NCI-H146 treated with DMSO at 0.1 percent for 48 hours (cell line): ENCODE data around the gene DAB1.

Experiments used
- DNase-seq: peaks from one replicate; lab custom pipeline; 2025; ENCODE audit not compliant: unreplicated experiment; lab: John Stamatoyannopoulos, UW

DAB1 gene

GRCh38 chr1:57418971-57419370 lies 4.9 kb downstream of the DAB1 start:
- no peak for DNase-seq

GRCh38 chr1:57411262-57411661 lies 12.6 kb downstream of the DAB1 start:
- no peak for DNase-seq

GRCh38 chr1:57410508-57410907 lies 13.4 kb downstream of the DAB1 start:
- no peak for DNase-seq

DNA sequence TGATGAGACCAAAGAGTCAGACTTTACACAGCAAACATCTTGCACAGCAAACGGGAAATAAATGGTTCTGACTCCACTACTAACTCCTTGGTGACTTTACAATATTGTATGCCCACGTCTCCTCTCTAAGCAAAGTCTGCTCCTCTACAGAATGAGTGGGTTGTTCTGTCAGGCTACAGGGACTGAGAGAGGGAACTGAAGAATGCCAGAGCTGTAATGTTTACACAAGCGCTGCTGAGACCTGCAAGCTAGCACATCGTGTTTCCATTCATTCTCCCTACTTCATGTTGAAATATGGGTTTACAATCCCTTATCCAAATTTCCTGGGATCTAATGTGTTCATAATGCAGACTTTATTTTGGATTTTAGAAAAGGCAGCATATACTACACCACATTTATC lies 15.9 kb downstream of the DAB1 start:
- DNase-seq, result no peak

DNA sequence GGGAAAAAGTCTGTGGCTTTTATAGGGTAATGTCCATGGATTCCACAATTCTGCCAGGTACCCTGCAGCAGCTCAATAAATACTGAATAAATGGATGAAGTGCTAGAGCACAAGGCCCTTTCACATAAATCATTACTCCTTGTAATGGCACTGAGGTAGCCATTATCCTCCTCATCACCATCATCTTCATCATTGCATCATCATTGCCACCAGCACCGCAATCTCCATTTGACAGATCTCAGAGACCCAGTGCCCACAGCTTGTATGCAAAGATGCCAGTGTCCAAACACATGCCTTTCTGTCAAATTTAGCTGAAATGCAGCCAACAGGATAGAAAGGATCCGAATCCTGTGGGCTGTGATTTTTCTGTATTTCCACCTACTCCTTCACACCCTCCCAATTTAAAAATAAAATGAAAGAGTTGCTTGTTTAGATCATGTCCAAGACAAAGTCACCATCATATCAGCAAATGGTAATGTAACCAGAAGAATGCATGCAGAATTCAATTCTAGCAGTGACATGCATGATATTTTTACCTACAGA lies 17.4 kb downstream of the DAB1 start:
- no peak for DNase-seq

DNA sequence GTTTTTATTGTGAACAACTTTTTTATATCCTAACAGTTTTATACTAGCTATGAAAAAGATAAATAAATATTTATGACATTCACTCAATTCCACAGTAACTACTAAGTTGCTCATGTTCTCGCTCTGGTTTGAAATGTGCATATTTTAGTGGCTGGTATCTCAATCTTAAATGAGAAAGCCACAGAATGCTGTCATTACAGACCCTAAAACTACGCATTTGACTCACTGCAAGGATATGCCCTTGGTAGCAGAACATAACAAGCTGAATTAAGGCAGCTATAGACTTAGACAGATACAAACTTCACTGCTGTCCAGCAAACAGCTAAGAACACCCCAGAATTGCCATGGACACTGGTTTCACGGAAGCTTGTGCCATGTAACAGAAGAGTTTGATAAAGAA lies 19.0 kb downstream of the DAB1 start:
- no peak for DNase-seq

- no peak for DNase-seq
Measured at GRCh38 chr1:57403201-57403600, 20.7 kb downstream of the DAB1 start.

DNA sequence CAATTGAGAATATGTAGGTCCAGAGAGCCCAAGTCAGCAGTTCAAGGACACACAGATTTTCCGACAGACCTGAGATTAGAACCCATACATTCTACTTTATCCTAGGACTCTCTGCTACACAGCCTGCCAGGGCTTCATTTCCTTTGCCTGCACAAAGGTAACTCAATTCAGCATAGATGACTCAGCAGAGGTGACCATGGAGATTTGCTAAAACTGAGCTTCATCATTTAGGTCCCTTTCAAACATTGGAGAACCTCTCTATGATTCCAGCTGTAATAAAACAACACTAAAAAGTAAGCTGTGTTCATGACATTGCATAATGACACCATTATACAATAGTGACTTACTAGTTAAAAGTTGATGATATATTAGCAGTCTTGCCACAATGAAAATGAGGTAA lies 22.2 kb downstream of the DAB1 start:
- no peak for DNase-seq

- no peak for DNase-seq
Measured at GRCh38 chr1:57400048-57400447, 23.8 kb downstream of the DAB1 start.

GRCh38 chr1:57393058-57393584 lies 30.7 kb downstream of the DAB1 start:
- DNase-seq, result no peak

DNA sequence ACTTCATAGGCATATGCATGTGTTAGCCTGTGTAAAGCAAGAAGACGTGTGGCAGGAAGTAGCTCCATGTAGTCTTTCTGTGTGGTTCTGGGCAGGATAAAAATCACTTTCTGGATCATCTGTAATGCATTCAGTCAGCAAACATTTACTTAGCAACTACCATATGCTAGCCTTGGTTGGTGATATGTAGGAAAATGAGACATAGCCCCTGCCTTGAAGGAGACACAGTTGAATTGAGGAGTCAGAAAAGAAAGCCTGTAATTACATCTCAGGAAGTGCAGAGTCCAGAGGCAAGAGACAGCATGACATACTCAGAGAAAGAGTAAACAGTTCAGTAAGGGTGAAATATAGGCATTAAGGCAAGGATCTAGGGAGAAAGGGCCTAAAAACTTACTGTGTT lies 38.5 kb downstream of the DAB1 start:
- no peak for DNase-seq

DNA sequence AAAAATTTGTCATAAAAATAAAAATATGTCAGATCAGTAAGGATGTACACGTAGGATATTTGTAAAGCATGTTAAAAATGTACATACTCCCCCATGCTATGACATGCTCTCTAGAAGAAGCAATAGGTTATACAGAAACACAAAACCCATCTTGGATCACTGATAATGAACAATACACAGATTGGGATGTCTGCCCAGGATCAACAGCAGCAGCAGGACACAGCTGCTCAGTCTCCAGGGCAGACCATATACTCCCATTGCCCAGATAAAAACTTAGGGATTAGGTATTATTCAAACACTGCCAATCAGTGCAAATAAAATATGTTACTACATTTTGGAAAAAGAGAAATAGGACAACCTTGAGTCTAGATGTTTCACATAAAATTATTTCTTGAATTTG lies 39.0 kb downstream of the DAB1 start:
- no peak for DNase-seq

DNA sequence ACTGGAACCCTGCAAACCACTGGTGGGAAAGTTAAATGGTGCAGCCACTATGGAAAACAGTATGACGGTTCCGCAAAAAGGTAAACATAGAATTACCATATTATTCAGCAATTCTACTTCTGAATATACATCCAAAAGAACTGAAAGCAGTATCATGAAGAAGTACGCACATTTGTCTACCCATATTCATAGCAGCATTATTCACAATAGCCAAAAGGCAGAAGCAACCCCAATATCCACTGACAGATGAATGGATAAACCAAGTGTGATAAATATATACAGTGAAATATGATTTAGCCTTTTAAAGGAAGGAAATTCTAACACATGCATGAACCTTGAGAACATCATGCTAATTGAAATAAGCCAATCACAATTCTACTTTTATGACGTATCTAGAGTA lies 39.6 kb downstream of the DAB1 start:
- DNase-seq, result no peak

GRCh38 chr1:57381871-57382270 lies 42.0 kb downstream of the DAB1 start:
- DNase-seq, result no peak

GRCh38 chr1:57381426-57381825 lies 42.4 kb downstream of the DAB1 start:
- no peak for DNase-seq

GRCh38 chr1:57380923-57381322 lies 42.9 kb downstream of the DAB1 start:
- DNase-seq, result no peak

DNA sequence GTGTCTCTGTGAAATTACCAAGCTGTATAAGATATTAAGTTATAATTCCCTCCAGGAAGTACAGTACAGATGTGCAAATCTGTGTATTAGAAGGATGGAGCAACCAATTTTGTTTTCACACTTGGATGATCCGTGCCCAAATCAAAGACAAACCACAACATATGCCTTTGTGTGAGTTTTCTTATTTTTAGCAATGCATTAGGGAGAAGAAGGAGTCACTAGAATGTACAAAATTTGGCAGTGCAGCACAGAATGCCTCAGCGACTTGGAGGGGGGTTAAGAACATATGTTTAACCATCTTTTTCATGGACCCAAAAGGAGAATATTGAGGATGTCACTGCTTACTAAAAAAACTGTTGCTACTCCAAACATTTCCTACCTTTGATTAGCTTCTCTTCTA lies 45.3 kb downstream of the DAB1 start:
- no peak for DNase-seq

DNA sequence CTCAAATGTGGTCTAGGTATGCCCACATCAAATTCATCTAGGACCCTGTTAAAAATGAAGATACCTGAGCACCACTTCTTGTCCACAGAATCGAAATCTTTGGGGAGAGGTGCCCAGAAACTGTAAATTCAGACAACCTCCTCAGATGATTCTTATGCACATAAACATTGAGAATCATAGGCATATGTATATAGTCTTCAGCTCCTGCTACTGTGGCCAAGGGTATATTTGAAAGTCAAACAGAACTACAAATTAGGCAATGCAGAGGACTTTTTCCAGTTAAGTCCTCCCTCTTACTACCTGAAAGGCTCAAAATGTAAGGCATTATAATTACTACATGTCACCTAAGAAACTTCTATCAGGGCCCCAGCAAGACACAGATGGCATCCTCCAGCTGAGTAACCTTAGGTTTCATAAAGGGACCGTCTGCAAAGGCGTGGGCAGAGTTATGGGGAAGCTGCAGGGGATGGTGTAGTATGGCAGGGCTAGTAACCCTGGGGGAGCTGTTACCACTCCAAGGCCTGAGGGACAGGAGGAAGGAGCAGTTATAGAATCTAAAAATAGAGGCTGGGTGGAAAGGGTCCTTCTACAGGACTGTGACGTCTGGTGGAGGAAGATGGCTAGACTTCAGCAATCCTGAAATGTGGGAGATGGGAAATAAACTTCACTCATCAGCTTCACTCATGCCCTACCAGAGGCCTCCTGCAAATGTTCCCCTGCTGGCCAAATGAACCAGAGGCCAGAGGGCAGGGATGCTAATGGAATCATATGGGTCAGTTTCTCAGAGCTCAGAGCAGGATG lies 46.3 kb downstream of the DAB1 start:
- no peak for DNase-seq

DNA sequence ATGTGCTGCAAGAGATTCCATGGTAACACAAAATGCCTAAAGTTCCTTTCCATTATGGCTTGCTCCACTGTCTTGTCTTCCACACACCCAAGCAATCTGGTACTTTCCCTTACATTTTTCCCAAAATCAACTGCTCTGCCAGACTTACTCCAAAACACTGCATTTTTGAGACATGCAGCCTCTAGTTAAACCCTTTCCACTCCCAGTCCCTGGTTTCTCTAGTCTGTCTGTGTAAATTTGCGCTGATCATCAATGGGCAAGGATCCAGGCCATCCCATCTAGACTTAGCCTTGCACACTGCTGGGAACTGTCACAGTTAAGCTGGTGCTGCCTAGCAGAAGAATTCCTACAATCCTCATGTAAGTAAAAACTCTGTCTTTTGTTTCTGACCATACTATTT lies 47.8 kb downstream of the DAB1 start:
- DNase-seq, result no peak

DNA sequence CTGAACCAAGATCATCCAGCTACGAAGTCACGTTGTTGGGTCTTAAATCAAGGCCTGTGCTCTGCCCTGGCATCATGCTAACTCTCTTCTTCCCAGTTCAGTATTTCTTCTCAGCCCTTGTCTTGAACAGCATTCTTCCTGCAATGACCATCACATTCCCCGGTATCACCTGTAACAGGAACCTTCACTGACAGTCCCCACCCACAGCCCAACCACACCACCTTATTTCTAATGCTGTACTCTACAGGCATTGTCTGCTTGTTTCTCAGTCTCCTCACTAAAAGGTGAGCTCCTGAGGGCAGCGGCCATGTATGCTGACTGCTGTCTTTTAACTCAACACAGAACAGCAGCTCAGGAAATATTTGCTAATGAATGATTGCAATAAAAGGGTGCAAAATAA lies 54.0 kb downstream of the DAB1 start:
- DNase-seq, result no peak

- no peak for DNase-seq
Measured at GRCh38 chr1:57367945-57368344, 55.9 kb downstream of the DAB1 start.

- DNase-seq, result no peak
Measured at GRCh38 chr1:57363643-57364042, 60.2 kb downstream of the DAB1 start.

GRCh38 chr1:57363165-57363564 lies 60.7 kb downstream of the DAB1 start:
- DNase-seq, result no peak
